PC-9 (cell line): Measurements from ENCODE around the gene C18orf32. TPM values are rescaled to one million over a fixed set of nuclear protein-coding genes. Genes with fewer than 3 reads are reported as not detected.
"Not testable (repeated sequence)": the region's sequence is repeated elsewhere in the genome, so short reads cannot be mapped to it uniquely, and the experiment has no call there.

Source experiments
- BruUV-seq: library from RNA; stranded (reverse); fragments of 400-500 nt; replicated peaks from 2 replicates; lab custom pipeline; 2021; lab: Mats Ljungman, UMichigan
- CTCF ChIA-PET: fragments of 300-600 bp; sonication (Branson Sonifier 250); formaldehyde crosslinking; loops from one replicate; lab custom pipeline; 2022; ENCODE audit warnings: antibody characterized with exemption; lab: Charles Lee
- POLR2A ChIA-PET: fragments of 300-600 bp; sonication (Branson Sonifier 250); formaldehyde crosslinking; loops from one replicate; lab custom pipeline; 2022; ENCODE audit warnings: antibody characterized with exemption; ENCODE audit not compliant: unreplicated experiment; lab: Charles Lee
- DNase-seq, 2 experiments: peaks; one replicate each; pipeline versions ENCODE4 v3.0.0 to v3.0.0-alpha.2; 2015 to 2022; ENCODE audit warnings: mixed read lengths in 1 of 2
- H2AFZ ChIP-seq: fragments of 200-600 bp; sonication (generic); 2 replicates; pipeline ENCODE4 v1.8.1; 2017; ENCODE audit warnings: antibody characterized with exemption
- H3F3A ChIP-seq: fragments of 200-600 bp; sonication (generic); 2 replicates; pipeline ENCODE4 v1.8.1; 2017; ENCODE audit warnings: antibody characterized with exemption, mild to moderate bottlenecking, low read depth; ENCODE audit not compliant: insufficient read depth
- H3K27ac ChIP-seq: fragments of 200-600 bp; sonication (generic); 2 replicates; pipeline ENCODE4 v1.6.1; 2016; ENCODE audit warnings: mixed run types
- H3K27me3 ChIP-seq: fragments of 200-600 bp; sonication (generic); 2 replicates; pipeline ENCODE4 v1.6.1; 2016; ENCODE audit warnings: low read depth, mixed run types; ENCODE audit not compliant: insufficient read depth
- H3K36me3 ChIP-seq: fragments of 200-600 bp; sonication (generic); 2 replicates; pipeline ENCODE4 v1.6.1; 2016; ENCODE audit warnings: low read depth, mixed run types
- H3K4me1 ChIP-seq: fragments of 200-600 bp; sonication (generic); replicated peaks from 2 replicates; pipeline ENCODE4 v1.6.1; 2016; ENCODE audit warnings: mixed run types; ENCODE audit not compliant: insufficient read depth
- H3K4me2 ChIP-seq: fragments of 200-600 bp; sonication (generic); 2 replicates; pipeline ENCODE4 v1.6.1; 2017; ENCODE audit warnings: mixed run types
- H3K4me3 ChIP-seq: fragments of 200-600 bp; sonication (generic); 2 replicates; pipeline ENCODE4 v1.6.1; 2016; ENCODE audit warnings: mixed run types
- H3K79me2 ChIP-seq: fragments of 200-600 bp; sonication (generic); 2 replicates; pipeline ENCODE4 v1.6.1; 2017; ENCODE audit warnings: low read depth, mixed run types
- H3K9me2 ChIP-seq: fragments of 200-600 bp; sonication (generic); 2 replicates; pipeline ENCODE4 v1.8.1; 2017; ENCODE audit warnings: mild to moderate bottlenecking; ENCODE audit not compliant: insufficient read depth
- H3K9me3 ChIP-seq: fragments of 200-600 bp; sonication (generic); 2 replicates; pipeline ENCODE4 v1.8.1; 2016; ENCODE audit warnings: low read depth; ENCODE audit not compliant: insufficient read depth
- H4K20me1 ChIP-seq: fragments of 200-600 bp; sonication (generic); 2 replicates; pipeline ENCODE4 v1.8.1; 2017; ENCODE audit not compliant: insufficient read depth
- EZH2 ChIP-seq: fragments of 200-600 bp; sonication (generic); IDR thresholded peaks from 2 replicates; pipeline ENCODE4 v1.8.0; 2017; ENCODE audit warnings: antibody characterized with exemption, low read depth
- intact Hi-C: fragments of 100-400 bp; cut with micrococcal nuclease; formaldehyde crosslinking; loops from one replicate; pipeline ENCODE4 v1.10.0; 2022; ENCODE audit not compliant: unreplicated experiment
- total RNA-seq: library from RNA; stranded (reverse); gene quantifications from 2 replicates; pipeline ENCODE4 v1.2.3, GENCODE V29; 2021
- TF ChIP-seq, protein P1 (sequence below): fragments of 200-600 bp; sonication (generic); conservative IDR thresholded peaks from 2 replicates; pipeline ENCODE4 v1.6.1; 2017; ENCODE audit warnings: mixed run types, antibody characterized with exemption, mild to moderate bottlenecking, moderate library complexity

Gene C18orf32
- total RNA-seq, 1 experiment from 2014 or later, result 19.2 TPM

DNA sequence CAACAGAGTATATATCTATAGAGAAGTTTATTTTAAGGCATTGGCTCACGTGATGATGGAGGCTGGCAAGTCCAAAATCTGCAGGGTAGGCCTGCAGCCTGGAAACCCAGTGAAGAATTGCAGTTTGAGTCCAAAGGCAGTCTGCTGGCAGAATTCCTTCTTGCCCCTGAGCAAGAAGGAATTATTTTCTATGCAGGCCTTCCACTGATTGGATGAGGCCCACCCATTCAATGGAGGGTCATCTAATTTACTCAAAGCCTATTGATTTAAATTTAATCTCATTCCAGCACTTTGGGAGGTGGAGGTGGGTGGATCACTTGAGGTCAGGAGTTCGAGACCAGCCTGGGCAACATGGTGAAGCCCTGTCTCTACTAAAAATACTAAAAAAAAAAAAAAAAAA lies 30.4 kb upstream of the C18orf32 start:
- POLR2A ChIA-PET, result no interaction called here
- TF ChIP-seq, protein P1, sequence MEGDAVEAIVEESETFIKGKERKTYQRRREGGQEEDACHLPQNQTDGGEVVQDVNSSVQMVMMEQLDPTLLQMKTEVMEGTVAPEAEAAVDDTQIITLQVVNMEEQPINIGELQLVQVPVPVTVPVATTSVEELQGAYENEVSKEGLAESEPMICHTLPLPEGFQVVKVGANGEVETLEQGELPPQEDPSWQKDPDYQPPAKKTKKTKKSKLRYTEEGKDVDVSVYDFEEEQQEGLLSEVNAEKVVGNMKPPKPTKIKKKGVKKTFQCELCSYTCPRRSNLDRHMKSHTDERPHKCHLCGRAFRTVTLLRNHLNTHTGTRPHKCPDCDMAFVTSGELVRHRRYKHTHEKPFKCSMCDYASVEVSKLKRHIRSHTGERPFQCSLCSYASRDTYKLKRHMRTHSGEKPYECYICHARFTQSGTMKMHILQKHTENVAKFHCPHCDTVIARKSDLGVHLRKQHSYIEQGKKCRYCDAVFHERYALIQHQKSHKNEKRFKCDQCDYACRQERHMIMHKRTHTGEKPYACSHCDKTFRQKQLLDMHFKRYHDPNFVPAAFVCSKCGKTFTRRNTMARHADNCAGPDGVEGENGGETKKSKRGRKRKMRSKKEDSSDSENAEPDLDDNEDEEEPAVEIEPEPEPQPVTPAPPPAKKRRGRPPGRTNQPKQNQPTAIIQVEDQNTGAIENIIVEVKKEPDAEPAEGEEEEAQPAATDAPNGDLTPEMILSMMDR, result no peak
- no peak for TF ChIP-seq EZH2
- H3K36me3 ChIP-seq, result no peaks in the 10 kb centered on the region
- no TSS peak for BruUV-seq
- no peaks in the 10 kb centered on the region for H3K9me2 ChIP-seq
- H3K4me3 ChIP-seq, result no peak overlapping the region
- H3F3A ChIP-seq, result 0 out of 2 replicates have a peak, but pooled peaks cover 10% of the 10 kb centered on the region
- intact Hi-C loops, result no loop called here
- no peaks in the 10 kb centered on the region for H3K79me2 ChIP-seq
- H3K4me1 ChIP-seq, result 0 out of 2 replicates have a peak, but pooled peaks cover 7% of the 10 kb centered on the region
- DNase-seq, result no peak
- no peaks in the 10 kb centered on the region for H3K9me3 ChIP-seq
- H3K27me3 ChIP-seq, result no peaks in the 10 kb centered on the region
- H4K20me1 ChIP-seq, result no peaks in the 10 kb centered on the region
- H3K27ac ChIP-seq, result no peak overlapping the region
- no peak overlapping the region for H2AFZ ChIP-seq
- CTCF ChIA-PET, result no interaction called here
- no peak overlapping the region for H3K4me2 ChIP-seq

DNA sequence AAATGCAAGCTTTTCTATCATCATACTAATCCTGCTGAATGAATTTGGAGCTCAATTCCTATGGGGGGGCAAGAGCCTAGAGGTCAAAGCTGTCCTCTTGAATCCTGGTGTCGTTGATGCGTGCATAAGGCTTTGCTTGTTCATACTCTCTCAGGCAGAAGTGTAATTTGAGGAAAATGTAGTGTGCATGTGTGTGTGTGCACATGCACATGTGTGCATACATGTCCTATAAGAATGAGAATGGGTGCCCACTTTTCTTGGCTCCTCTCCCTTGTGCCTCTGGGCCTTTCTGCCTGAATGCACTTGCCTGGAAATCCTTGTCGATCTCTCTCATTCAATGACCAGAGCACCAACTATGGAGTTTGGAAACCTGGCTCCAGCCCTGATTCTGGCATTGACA lies 28.5 kb upstream of the C18orf32 start:
- Histone ChIP-seq H3K79me2 (no peaks in the 10 kb centered on the region), H3K36me3 (no peaks in the 10 kb centered on the region), H3K27ac (no peak overlapping the region), H3K9me2 (no peaks in the 10 kb centered on the region), H3K4me2 (no peak overlapping the region), H3K27me3 (no peaks in the 10 kb centered on the region), H2AFZ (no peak overlapping the region), H4K20me1 (no peaks in the 10 kb centered on the region), H3F3A (no peaks in the 10 kb centered on the region), H3K9me3 (no peaks in the 10 kb centered on the region), H3K4me3 (no peak overlapping the region), H3K4me1 (no peaks in the 10 kb centered on the region)
- no TSS peak for BruUV-seq
- no peak for DNase-seq
- intact Hi-C loops, result no loop called here
- ChIA-PET POLR2A (no interaction called here), CTCF (no interaction called here)
- TF ChIP-seq, protein P1, result no peak
- TF ChIP-seq EZH2, result no peak

DNA sequence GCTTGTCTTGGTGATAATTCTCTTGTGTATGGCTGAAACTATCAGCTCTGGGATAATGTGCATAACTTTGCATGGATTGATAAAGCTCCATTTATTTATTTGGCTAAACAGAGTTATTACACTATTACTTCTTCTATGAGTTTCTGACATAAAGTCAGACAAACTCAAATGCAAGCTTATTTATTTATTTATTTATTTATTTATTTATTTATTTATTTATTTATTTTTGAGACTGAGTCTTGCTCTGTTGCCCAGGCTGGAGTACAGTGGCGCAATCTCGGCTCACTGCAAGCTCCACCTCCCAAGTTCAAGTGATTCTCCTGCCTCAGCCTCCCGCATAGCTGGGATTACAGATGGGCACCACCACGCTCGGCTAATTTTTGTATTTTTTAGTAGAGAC lies 28.0 kb upstream of the C18orf32 start:
- not testable (repeated sequence) for BruUV-seq

DNA sequence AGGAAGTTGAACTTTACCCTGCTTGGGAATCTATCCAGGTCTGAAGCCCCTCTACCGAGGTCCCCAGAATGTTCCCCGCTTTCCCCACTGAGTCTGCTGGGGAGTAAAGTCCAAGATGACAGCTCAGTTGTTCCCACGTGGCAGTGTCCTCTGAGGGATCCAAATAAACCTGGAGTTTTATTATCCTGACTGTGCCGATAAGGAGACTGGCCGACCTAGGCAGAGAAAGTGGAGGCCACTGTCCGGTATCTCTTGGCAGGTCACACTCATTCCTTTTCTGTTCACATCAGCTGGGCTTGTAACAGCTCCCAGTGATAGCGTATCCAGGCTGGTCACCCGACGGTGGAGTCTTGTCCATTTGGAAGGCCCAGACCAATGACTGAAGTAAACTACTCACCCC lies 27.5 kb upstream of the C18orf32 start:
- POLR2A ChIA-PET, result no interaction called here
- Histone ChIP-seq H3K4me2 (no peak overlapping the region), H3K27me3 (no peaks in the 10 kb centered on the region), H3F3A (no peaks in the 10 kb centered on the region), H3K27ac (no peak overlapping the region), H3K4me1 (no peaks in the 10 kb centered on the region), H3K9me2 (no peaks in the 10 kb centered on the region), H3K9me3 (no peaks in the 10 kb centered on the region), H4K20me1 (no peaks in the 10 kb centered on the region), H2AFZ (no peak overlapping the region), H3K79me2 (no peaks in the 10 kb centered on the region), H3K4me3 (no peak overlapping the region), H3K36me3 (no peaks in the 10 kb centered on the region)
- intact Hi-C loops, result loop anchor here (5.0 kb wide), 1 partner anchor 843 kb away; no protein-coding TSS in a partner anchor
- DNase-seq, result no peak
- BruUV-seq, result no TSS peak
- TF ChIP-seq, protein P1, result no peak
- TF ChIP-seq EZH2, result no peak
- CTCF ChIA-PET, result no interaction called here

More for the DNA sequence above, 28.0 kb upstream of the C18orf32 start:
- H3K9me2 ChIP-seq, H2AFZ ChIP-seq, H3F3A ChIP-seq, POLR2A ChIA-PET, H3K9me3 ChIP-seq, H3K27me3 ChIP-seq, H3K4me3 ChIP-seq, H3K4me2 ChIP-seq, DNase-seq, CTCF ChIA-PET, H3K4me1 ChIP-seq, H4K20me1 ChIP-seq, H3K36me3 ChIP-seq, H3K79me2 ChIP-seq, intact Hi-C loops, H3K27ac ChIP-seq: not testable (repeated sequence)

DNA sequence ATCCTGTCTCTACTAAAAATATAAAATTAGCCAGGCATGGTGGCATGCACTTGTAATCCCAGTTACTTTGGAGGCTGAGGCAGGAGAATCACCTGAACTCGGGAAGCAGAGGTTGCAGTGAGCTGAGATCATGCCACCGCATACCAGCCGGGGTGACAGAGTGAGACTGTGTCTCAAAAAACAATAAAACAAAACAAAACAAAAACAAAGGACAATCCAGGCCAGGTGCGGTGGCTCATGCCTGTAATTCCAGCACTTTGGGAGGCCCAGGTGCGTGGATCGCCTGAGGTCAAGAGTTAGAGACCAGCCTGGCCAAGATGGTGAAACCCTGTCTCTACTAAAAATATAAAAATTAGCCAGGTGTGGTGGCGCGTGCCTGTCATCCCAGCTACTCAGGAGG lies 25.8 kb upstream of the C18orf32 start:
- H3K4me3 ChIP-seq, H3K9me3 ChIP-seq, H3K4me1 ChIP-seq, CTCF ChIA-PET, H3K27ac ChIP-seq, H2AFZ ChIP-seq, H3F3A ChIP-seq, H3K79me2 ChIP-seq, POLR2A ChIA-PET, BruUV-seq, H3K36me3 ChIP-seq, H3K9me2 ChIP-seq, DNase-seq, H3K27me3 ChIP-seq, H4K20me1 ChIP-seq, H3K4me2 ChIP-seq: not testable (repeated sequence)
- intact Hi-C loops, result loop anchor here (5.0 kb wide), 1 partner anchor 844 kb away; no protein-coding TSS in a partner anchor
